Gastroesophageal sphincter (tissue), 4 donors: ENCODE measurements around the gene CHGA. TPM values are rescaled to one million over a fixed set of nuclear protein-coding genes. Genes with fewer than 3 reads are reported as not detected.

ENCODE experiments used
- ATAC-seq: fragments of 150-250 bp; one replicate; pipeline ENCODE4 v1.9.1; 2016; ENCODE audit warnings: mild to moderate bottlenecking, moderate library complexity
- H3K27ac ChIP-seq, 4 donors: fragments of 200-600 bp; sonication (generic) in 3 of 4; 1 replicate in 3 of 4; 2 replicates in 1 of 4; pipeline ENCODE4 v1.5.1; 2016 to 2019
- H3K27me3 ChIP-seq: fragments of 200-600 bp; sonication (generic); one replicate; pipeline ENCODE4 v1.5.1; 2019
- H3K36me3 ChIP-seq, 2 donors: fragments of 200-600 bp; sonication (generic); one replicate each; pipeline ENCODE4 v1.5.1; 2019; ENCODE audit warnings: control low read depth in 1 of 2
- H3K4me1 ChIP-seq, 3 donors: fragments of 200-600 bp; sonication (generic); 1 replicate in 2 of 3; 2 replicates in 1 of 3; pipeline ENCODE4 v1.5.1; 2016 to 2019; ENCODE audit warnings: control low read depth in 2 of 3
- H3K4me3 ChIP-seq, 2 donors: fragments of 200-600 bp; sonication (generic); one replicate each; pipeline ENCODE4 v1.5.1; 2019; ENCODE audit warnings: mild to moderate bottlenecking in 1 of 2, moderate library complexity in 1 of 2
- H3K9me3 ChIP-seq, 3 donors: fragments of 200-600 bp; sonication (generic); one replicate each; pipeline ENCODE4 v1.5.1; 2017 to 2019; ENCODE audit warnings: control low read depth in 2 of 3
- EP300 ChIP-seq: sonication (generic); formaldehyde crosslinking; IDR thresholded peaks from one replicate; pipeline ENCODE4 v1.6.1; 2017; ENCODE audit warnings: antibody characterized with exemption, mild to moderate bottlenecking
- POLR2A ChIP-seq, 2 donors: fragments of 450-650 bp; IDR thresholded peaks; one replicate each; pipeline ENCODE4 v1.6.1; 2017; ENCODE audit warnings: antibody characterized with exemption in 2 of 2, mild to moderate bottlenecking in 2 of 2, moderate library complexity in 1 of 2
- POLR2AphosphoS5 ChIP-seq: sonication (generic); formaldehyde crosslinking; IDR thresholded peaks from one replicate; pipeline ENCODE4 v1.6.1; 2017; ENCODE audit warnings: antibody characterized with exemption
- WGBS, 2 donors: methylation state at CpG; one replicate each; pipeline ENCODE4 v1.1.5; 2018; ENCODE audit warnings: low coverage in 1 of 2; 5-methylcytosine and 5-hydroxymethylcytosine counted together
- total RNA-seq, 4 donors: library from RNA; depleted of rRNA; stranded (reverse); fragments of >200 nt; gene quantifications; one replicate each; pipeline ENCODE4 v1.1.0, GENCODE V29; 2016
- TF ChIP-seq, protein P1 (sequence below), 4 experiments: fragments of 200-600 bp in 2 of 4; fragments of 450-650 bp in 2 of 4; sonication (generic) in 1 of 4; IDR thresholded peaks; one replicate each; pipeline ENCODE4 v1.5.1; 2017 to 2019; ENCODE audit warnings: antibody characterized with exemption in 4 of 4, mild to moderate bottlenecking in 2 of 4, moderate library complexity in 2 of 4

The CHGA gene
- total RNA-seq, 4 donors from 2014 or later: 1.8 TPM; not detected in 1

DNA sequence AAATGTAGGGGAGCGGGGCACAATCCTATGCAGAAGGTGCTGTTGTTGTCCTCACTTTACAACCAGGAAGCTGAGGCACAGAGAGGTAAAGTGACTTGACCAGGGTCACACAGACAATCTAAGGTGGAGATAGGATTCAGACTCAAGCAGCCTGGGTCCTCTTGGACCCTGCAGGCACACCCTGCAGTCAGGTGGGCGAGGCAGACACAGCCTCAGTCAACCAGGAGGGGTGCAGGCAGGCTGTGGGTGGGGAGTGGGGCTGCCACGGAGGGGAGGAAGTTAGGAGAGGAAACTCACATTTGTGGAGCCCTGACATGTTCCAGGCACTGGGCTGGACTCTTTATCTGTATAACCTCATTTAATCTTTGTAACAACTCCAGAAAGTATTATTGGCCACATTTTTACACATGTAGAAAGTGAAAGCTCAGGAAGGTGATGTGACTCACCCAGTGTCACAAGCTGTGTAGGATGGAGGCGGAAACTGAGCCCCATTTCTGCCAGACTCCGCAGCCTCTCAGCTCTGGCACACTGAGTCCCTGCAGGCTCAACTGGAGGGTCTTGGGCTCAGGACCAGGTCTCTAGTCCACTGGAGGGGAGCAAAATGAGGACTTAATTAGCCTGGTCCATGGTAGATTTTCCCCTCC, 24.9 kb upstream of the CHGA start:
- Histone ChIP-seq H3K27me3 (peaks cover 55% of the 10 kb centered on the region), H3K36me3 (no peaks in the 10 kb centered on the region), H3K4me1 (no peaks in the 10 kb centered on the region), H3K9me3 (peaks cover 0 to 18% (median 0%) of the 10 kb centered on the region in 3 donors), H3K4me3 (no peak overlapping the region), H3K27ac (no peak overlapping the region)
- no peak for ATAC-seq
- WGBS, 2 donors: 70 to 75% methylated on average over 2 to 4 of the region's 5 CpGs
- TF ChIP-seq POLR2AphosphoS5: no peak
- TF ChIP-seq EP300: no peak
- TF ChIP-seq POLR2A (IDR thresholded peaks at IDR 0.05): no peak
- TF ChIP-seq, protein P1, sequence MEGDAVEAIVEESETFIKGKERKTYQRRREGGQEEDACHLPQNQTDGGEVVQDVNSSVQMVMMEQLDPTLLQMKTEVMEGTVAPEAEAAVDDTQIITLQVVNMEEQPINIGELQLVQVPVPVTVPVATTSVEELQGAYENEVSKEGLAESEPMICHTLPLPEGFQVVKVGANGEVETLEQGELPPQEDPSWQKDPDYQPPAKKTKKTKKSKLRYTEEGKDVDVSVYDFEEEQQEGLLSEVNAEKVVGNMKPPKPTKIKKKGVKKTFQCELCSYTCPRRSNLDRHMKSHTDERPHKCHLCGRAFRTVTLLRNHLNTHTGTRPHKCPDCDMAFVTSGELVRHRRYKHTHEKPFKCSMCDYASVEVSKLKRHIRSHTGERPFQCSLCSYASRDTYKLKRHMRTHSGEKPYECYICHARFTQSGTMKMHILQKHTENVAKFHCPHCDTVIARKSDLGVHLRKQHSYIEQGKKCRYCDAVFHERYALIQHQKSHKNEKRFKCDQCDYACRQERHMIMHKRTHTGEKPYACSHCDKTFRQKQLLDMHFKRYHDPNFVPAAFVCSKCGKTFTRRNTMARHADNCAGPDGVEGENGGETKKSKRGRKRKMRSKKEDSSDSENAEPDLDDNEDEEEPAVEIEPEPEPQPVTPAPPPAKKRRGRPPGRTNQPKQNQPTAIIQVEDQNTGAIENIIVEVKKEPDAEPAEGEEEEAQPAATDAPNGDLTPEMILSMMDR (IDR thresholded peaks at IDR 0.05): no peak

DNA sequence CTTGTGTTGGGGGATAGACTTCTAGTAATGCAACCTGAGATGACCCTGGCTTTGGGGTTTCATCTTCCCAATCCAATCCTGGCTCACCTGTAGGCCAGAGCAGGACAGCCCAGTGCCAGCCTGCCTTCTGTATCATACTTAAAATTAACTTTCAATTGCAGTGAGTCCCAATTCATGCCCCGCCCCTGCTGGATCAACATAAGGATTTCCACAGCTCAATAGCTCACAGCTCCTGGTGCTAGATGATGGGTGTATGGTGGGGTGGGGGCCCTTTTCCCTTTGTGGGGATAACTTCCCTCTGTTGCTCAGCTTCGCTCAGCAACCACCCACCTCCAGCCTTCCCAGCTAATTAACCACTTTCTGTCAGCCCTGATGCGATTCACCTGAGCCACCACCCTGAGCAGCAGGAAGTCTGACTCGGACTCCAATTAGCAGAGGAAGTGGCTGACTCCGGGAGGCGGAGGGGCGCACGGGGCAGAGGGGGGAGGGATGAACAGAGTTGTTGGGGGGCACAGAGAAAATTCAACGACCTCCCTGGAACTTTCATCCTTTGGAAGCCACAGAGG, 24.3 kb upstream of the CHGA start:
- Histone ChIP-seq H3K36me3 (no peaks in the 10 kb centered on the region), H3K27ac (no peak overlapping the region), H3K9me3 (peaks cover 0 to 12% (median 0%) of the 10 kb centered on the region in 3 donors), H3K4me1 (no peaks in the 10 kb centered on the region), H3K4me3 (no peak overlapping the region), H3K27me3 (peaks cover 61% of the 10 kb centered on the region)
- TF ChIP-seq EP300 (no peak), POLR2AphosphoS5 (no peak), POLR2A (IDR thresholded peaks at IDR 0.05) (no peak)
- TF ChIP-seq, protein P1 (IDR thresholded peaks at IDR 0.05): no peak
- ATAC-seq: no peak
- 43 to 75% methylated on average over 2 of the region's 9 CpGs for WGBS, 2 donors

DNA sequence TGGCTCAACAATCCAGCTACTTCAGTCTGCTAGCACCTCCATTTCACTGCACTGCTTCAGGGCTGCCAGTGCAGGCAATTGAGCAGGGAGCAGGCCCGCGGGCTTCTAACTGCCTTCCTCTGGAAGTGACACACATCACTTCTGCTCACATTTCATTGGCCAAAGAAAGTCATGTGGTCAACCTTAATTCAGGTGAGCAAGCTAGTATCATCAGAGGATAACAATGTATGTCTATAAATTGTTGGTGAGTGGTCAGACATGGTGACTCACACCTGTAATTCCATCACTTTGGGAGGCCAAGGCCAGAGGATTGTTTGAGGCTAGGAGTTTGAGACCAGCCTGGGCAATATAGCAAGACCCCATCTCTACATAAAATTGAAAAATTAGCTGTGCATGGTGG, 22.3 kb upstream of the CHGA start:
- Histone ChIP-seq H3K9me3 (no peaks in the 10 kb centered on the region), H3K27ac (no peak overlapping the region), H3K36me3 (no peaks in the 10 kb centered on the region), H3K27me3 (peaks cover 66% of the 10 kb centered on the region), H3K4me3 (no peak overlapping the region), H3K4me1 (no peaks in the 10 kb centered on the region)
- no peak for TF ChIP-seq POLR2A (IDR thresholded peaks at IDR 0.05)
- TF ChIP-seq POLR2AphosphoS5: no peak
- TF ChIP-seq EP300: no peak
- TF ChIP-seq, protein P1 (IDR thresholded peaks at IDR 0.05): no peak
- no peak for ATAC-seq
- 100% methylated on average over 2 of the region's 2 CpGs; no CpG with 5 or more reads in 1 of the 2 donors for WGBS, 2 donors

DNA sequence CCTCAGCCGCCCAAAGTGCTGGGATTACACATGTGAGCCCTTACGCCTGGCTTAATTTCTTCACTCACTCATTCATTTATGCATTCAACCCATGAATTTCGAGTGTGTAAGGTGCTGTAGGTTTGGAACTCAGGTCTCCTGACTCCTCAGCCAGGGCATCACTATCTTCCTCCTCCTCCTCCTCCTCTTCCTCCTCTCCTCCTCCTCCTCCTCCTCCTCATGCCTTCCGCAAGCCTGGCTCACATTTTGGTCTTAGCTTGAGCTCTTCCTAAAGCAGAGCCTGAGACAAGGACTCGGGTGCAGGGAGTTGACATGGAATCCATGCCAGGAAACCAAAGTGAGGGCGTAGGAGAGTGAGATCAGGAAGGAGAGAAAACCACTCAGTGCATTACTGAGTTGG, 20.8 kb upstream of the CHGA start:
- 59% methylated on average over 3 of the region's 6 CpGs; no CpG with 5 or more reads in 1 of the 2 donors for WGBS, 2 donors
- no peaks in the 10 kb centered on the region for H3K36me3 ChIP-seq
- H3K9me3 ChIP-seq: no peaks in the 10 kb centered on the region
- no peak for ATAC-seq
- TF ChIP-seq POLR2A (IDR thresholded peaks at IDR 0.05) (no peak), POLR2AphosphoS5 (no peak), EP300 (no peak)
- TF ChIP-seq, protein P1 (IDR thresholded peaks at IDR 0.05): no peak
- H3K4me1 ChIP-seq: no peaks in the 10 kb centered on the region
- H3K27ac ChIP-seq: no peak overlapping the region
- peaks cover 62% of the 10 kb centered on the region for H3K27me3 ChIP-seq
- H3K4me3 ChIP-seq: no peak overlapping the region

DNA sequence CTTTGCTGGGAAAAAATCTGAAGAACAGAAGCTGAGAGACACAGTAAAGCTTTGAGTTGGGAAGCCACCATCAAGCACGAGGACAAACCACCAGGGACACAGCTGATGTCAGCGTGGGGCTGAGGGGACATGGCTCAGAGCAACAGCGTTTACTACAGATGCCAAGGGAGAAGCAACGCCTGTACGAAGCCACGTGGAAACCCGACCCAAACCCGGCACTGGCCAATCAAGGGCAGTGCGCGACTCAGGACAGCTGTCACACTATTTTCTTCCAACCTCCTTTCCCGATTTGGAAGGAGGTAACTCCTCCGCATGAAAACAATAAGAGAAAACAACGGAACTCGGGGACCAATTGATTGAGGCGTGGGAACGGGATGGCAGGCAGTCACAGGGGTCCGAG, 20.2 kb upstream of the CHGA start:
- H3K9me3 ChIP-seq: no peaks in the 10 kb centered on the region
- no peaks in the 10 kb centered on the region for H3K4me1 ChIP-seq
- no peak for TF ChIP-seq EP300
- no peak for TF ChIP-seq POLR2A (IDR thresholded peaks at IDR 0.05)
- no peak for TF ChIP-seq POLR2AphosphoS5
- TF ChIP-seq, protein P1 (IDR thresholded peaks at IDR 0.05): no peak
- H3K36me3 ChIP-seq: no peaks in the 10 kb centered on the region
- WGBS, 2 donors: 6 to 8% methylated on average over 4 to 10 of the region's 17 CpGs
- peaks cover 60% of the 10 kb centered on the region for H3K27me3 ChIP-seq
- ATAC-seq: no peak
- H3K4me3 ChIP-seq: no peak overlapping the region
- H3K27ac ChIP-seq: no peak overlapping the region
